ENCODE data around the gene CAP2.
A peak's percentile ranks its signal among the peaks of the same experiment; 100 is the strongest.

Gene CAP2

GRCh38 chr6:17591287-17591686, 197.9 kb downstream of the CAP2 start:
- Mint-ChIP-seq H3K4me1 (peaks cover 23% of the 10 kb centered on the region), H3K4me3 (no peak overlapping the region), H3K36me3 (no peaks in the 10 kb centered on the region), H3K9me3 (no peaks in the 10 kb centered on the region), H3K27ac (peak overlapping the region; percentile 39), H3K27me3 (peaks cover 6% of the 10 kb centered on the region)
- DNase-seq = no peak
- CTCF ChIA-PET = no interaction called here

GRCh38 chr6:17593246-17593645, 199.9 kb downstream of the CAP2 start:
- CTCF ChIA-PET = no interaction called here
- Mint-ChIP-seq H3K36me3 (no peaks in the 10 kb centered on the region), H3K4me3 (no peak overlapping the region), H3K27me3 (peaks cover 11% of the 10 kb centered on the region), H3K9me3 (no peaks in the 10 kb centered on the region), H3K4me1 (peaks cover 26% of the 10 kb centered on the region), H3K27ac (no peak overlapping the region)
- no peak for DNase-seq

GRCh38 chr6:17596085-17596484, 202.7 kb downstream of the CAP2 start:
- Mint-ChIP-seq H3K27ac (no peak overlapping the region), H3K27me3 (peaks cover 11% of the 10 kb centered on the region), H3K4me1 (peaks cover 20% of the 10 kb centered on the region), H3K4me3 (no peak overlapping the region), H3K36me3 (peaks cover under 1% of the 10 kb centered on the region), H3K9me3 (no peaks in the 10 kb centered on the region)
- no peak for DNase-seq
- CTCF ChIA-PET = no interaction called here

- Mint-ChIP-seq H3K36me3 (peaks cover 22% of the 10 kb centered on the region), H3K27ac (peak within 1 kb of the TSS; percentile 88), H3K9me3 (no peaks in the 10 kb centered on the region), H3K27me3 (peaks cover 5% of the 10 kb centered on the region), H3K4me1 (peaks cover 45% of the 10 kb centered on the region), H3K4me3 (peak within 1 kb of the TSS; percentile 79)
- DNase-seq = peak; percentile 97
- CTCF ChIA-PET = interaction anchor here (1.1 kb wide), 1 partner anchor 108 kb away, joined by 3 read pairs; no protein-coding TSS in a partner anchor
Observed at GRCh38 chr6:17599877-17600526, 206.6 kb downstream of the CAP2 start, which contains the start of gene FAM8A1. Gene FAM8A1 (plus strand): TSS chr6:17600302. CDS start chr6:17600410, 108 bp downstream.

GRCh38 chr6:17600527-17601385, 207.4 kb downstream of the CAP2 start:
- Mint-ChIP-seq H3K9me3 (no peaks in the 10 kb centered on the region), H3K4me3 (peak overlapping the region; percentile 79), H3K36me3 (peaks cover 25% of the 10 kb centered on the region), H3K4me1 (peaks cover 45% of the 10 kb centered on the region), H3K27me3 (peaks cover 5% of the 10 kb centered on the region), H3K27ac (peak overlapping the region; percentile 88)
- CTCF ChIA-PET = interaction anchor here (0.9 to 1.1 kb wide), 2 partner anchors 20 to 107 kb away, joined by 3 read pairs; no protein-coding TSS in a partner anchor
- DNase-seq = peak; percentile 61

GRCh38 chr6:17601386-17601703, 207.9 kb downstream of the CAP2 start:
- CTCF ChIA-PET = interaction anchor here (0.9 to 1.4 kb wide), 3 partner anchors 20 to 202 kb away, joined by 3 to 4 read pairs (median 4); no protein-coding TSS in a partner anchor
- Mint-ChIP-seq H3K4me1 (peaks cover 45% of the 10 kb centered on the region), H3K27me3 (peaks cover 5% of the 10 kb centered on the region), H3K4me3 (peak overlapping the region; percentile 79), H3K36me3 (peaks cover 28% of the 10 kb centered on the region), H3K9me3 (no peaks in the 10 kb centered on the region), H3K27ac (peak overlapping the region; percentile 86)
- DNase-seq = no peak

DNA sequence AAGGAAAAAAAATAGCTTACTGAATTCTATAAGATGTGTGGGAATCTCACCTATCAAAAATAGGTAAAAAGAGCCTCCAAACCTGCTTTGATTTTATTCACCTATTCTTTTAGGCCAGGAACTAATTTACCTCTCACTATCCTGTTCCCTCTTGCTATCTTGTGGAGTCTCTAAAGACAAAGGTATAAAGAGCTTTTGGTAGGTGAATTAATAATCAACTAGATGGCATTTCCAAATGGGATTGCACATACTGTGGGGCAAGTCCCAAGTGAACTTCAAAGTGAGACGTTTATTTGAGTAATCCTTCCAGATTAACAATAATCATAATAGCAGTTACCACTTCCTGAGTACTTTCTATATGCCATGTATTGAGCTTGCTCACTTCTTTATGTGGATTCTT, 209.5 kb downstream of the CAP2 start:
- H3K27ac Mint-ChIP-seq = no peak overlapping the region
- H3K4me3 Mint-ChIP-seq = no peak overlapping the region
- CTCF ChIA-PET = interaction anchor here (1.1 to 1.4 kb wide), 2 partner anchors 19 to 31 kb away, joined by 4 read pairs; no protein-coding TSS in a partner anchor
- H3K27me3 Mint-ChIP-seq = peaks cover 2% of the 10 kb centered on the region
- peaks cover 44% of the 10 kb centered on the region for H3K4me1 Mint-ChIP-seq
- peaks cover 32% of the 10 kb centered on the region for H3K36me3 Mint-ChIP-seq
- no peak for DNase-seq
- no peaks in the 10 kb centered on the region for H3K9me3 Mint-ChIP-seq

DNA sequence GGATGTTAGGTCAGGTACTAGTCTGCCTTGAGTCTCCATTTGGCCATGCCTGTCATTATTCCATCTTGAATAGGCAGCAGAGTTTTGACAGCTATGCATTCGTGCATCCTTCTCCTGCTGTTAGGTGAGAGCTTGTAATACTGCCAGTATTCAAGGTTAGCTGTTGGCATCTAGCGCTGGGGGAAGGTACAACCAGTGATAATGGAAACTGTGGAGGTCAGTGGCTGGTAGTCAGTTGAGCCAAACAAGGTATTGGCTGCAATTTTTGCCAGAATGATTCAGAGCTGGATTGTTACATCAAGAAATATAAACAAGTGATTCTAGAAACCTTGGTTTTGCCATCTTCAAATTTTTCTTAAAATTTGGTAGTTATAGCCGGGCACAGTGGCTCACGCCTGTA, 213.2 kb downstream of the CAP2 start:
- Mint-ChIP-seq H3K4me1 (peaks cover 26% of the 10 kb centered on the region), H3K36me3 (peaks cover 39% of the 10 kb centered on the region), H3K27me3 (no peaks in the 10 kb centered on the region), H3K9me3 (no peaks in the 10 kb centered on the region), H3K27ac (no peak overlapping the region), H3K4me3 (no peak overlapping the region)
- no peak for DNase-seq
- CTCF ChIA-PET = no interaction called here

All from activated naive CD4-positive, alpha-beta T cell treated with anti-CD3 and anti-CD28 coated beads, Interleukin-2, amount 10 ng/mL, durations not matched to agents 7 days and 5 days (primary cell).